ENCODE results near the gene PDP2. TPM values are rescaled to one million over a fixed set of nuclear protein-coding genes. Genes with fewer than 3 reads are reported as not detected.
A peak's percentile ranks its signal among the peaks of the same experiment; 100 is the strongest.

The PDP2 gene
- total RNA-seq, 2 donors from 2014 or later: 16.0 to 25.9 TPM

DNA sequence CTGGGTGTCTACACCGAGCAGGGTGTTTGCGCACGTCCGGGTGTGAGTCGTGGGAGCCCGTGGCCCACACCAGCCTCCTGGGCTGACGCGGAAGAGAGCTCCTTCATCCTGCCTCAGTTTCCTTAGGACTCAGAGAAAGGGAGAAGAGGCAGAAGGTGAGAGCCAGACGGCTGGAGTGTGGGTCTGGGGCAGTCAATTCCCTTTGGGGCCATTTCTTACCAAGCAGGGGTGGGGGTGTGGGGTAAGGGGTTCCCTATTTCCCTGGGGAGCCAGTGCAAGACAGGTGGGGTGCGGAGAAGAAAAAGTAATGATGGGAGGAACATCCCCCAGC lies 35.3 kb upstream of the PDP2 start:
- no peak for DNase-seq
- Histone ChIP-seq H3K4me3 (peak overlapping the region; percentile 34), H3K27ac (no peak overlapping the region), H3K9ac (ENCODE audit: low read depth in 2 of 2, low read length in 2 of 2) (peak overlapping the region in 1 of 2 donors; percentile 19), H3K9me3 (no peaks in the 10 kb centered on the region), H3K27me3 (peaks cover 20% of the 10 kb centered on the region), H3K4me1 (no peaks in the 10 kb centered on the region), H3K36me3 (no peaks in the 10 kb centered on the region)
- intact Hi-C loops (cut with DNase I): loop anchor here (10.0 kb wide), 1 partner anchor 60 kb away; no protein-coding TSS in a partner anchor
- TF ChIP-seq, protein P1, sequence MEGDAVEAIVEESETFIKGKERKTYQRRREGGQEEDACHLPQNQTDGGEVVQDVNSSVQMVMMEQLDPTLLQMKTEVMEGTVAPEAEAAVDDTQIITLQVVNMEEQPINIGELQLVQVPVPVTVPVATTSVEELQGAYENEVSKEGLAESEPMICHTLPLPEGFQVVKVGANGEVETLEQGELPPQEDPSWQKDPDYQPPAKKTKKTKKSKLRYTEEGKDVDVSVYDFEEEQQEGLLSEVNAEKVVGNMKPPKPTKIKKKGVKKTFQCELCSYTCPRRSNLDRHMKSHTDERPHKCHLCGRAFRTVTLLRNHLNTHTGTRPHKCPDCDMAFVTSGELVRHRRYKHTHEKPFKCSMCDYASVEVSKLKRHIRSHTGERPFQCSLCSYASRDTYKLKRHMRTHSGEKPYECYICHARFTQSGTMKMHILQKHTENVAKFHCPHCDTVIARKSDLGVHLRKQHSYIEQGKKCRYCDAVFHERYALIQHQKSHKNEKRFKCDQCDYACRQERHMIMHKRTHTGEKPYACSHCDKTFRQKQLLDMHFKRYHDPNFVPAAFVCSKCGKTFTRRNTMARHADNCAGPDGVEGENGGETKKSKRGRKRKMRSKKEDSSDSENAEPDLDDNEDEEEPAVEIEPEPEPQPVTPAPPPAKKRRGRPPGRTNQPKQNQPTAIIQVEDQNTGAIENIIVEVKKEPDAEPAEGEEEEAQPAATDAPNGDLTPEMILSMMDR (IDR thresholded peaks at IDR 0.05): no peak

DNA sequence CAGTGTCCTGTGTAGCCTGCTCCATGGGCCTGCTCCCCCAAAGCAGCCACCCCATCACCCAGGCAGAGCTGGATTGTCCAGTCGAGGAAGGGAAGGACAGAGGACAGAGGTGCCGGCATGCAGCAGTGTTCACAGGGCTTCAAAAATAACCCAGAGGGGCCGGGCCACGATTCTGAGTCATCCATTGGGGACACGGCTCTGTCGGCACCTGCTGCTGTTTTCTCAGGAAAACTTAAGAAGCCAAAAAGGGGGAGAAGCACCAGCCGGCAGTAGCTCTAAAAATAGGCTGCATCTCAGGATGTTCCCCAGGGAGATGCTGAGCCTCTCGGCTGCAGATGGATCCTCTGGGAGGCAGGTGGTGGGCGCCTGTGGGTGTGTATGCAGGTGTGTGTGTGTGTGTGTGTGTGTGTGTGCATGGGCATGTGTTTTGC lies 34.5 kb upstream of the PDP2 start:
- TF ChIP-seq, protein P1 (IDR thresholded peaks at IDR 0.05): no peak
- Histone ChIP-seq H3K36me3 (no peaks in the 10 kb centered on the region), H3K9me3 (no peaks in the 10 kb centered on the region), H3K4me1 (no peaks in the 10 kb centered on the region), H3K9ac (ENCODE audit: low read depth in 2 of 2, low read length in 2 of 2) (no peak overlapping the region), H3K27me3 (peaks cover 20% of the 10 kb centered on the region), H3K4me3 (no peak overlapping the region), H3K27ac (no peak overlapping the region)
- no peak for DNase-seq
- intact Hi-C loops (cut with DNase I): loop anchor here (10.0 kb wide), 1 partner anchor 61 kb away; no protein-coding TSS in a partner anchor

DNA sequence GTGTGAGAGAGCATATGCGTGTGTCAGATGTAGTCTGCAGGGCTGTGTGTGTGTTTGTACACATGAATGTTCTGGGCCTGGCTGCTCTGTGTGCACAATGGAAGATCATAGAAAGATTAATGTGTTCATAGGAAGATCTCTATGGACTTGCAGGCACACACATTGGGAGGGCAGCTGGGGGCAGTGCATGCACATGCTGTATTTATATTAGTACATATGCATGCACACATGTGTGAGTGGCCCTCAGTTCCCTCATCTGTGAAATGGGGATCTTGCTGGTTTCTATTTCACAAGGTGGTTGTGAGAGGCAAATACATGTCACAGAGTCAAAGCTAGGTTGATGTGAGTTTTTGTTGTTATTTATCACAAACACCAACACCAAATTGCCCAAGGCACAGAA lies 34.0 kb upstream of the PDP2 start:
- no peak overlapping the region for H3K27ac ChIP-seq
- H3K27me3 ChIP-seq: peaks cover 20% of the 10 kb centered on the region
- H3K4me1 ChIP-seq: no peaks in the 10 kb centered on the region
- no peak overlapping the region for H3K4me3 ChIP-seq
- intact Hi-C loops (cut with DNase I): loop anchor here (10.0 kb wide), 1 partner anchor 61 kb away; no protein-coding TSS in a partner anchor
- TF ChIP-seq, protein P1 (IDR thresholded peaks at IDR 0.05): no peak
- no peak overlapping the region for H3K9ac ChIP-seq (ENCODE audit: low read depth in 2 of 2, low read length in 2 of 2)
- H3K9me3 ChIP-seq: no peaks in the 10 kb centered on the region
- H3K36me3 ChIP-seq: no peaks in the 10 kb centered on the region
- DNase-seq: no peak

DNA sequence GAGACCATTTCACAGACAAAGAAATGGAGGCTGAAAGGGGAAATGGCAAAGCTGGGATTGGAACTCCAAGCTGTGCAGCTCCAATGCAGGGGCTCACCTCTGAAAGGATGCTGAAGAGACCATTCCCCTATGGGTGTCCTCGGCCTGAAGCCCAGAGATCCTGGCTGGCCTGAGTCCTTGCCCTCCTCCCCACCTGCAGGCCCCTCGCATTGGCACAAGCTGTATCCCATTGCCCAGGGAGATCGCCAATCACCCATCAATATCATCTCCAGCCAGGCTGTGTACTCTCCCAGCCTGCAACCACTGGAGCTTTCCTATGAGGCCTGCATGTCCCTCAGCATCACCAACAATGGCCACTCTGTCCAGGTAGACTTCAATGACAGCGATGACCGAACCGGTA lies 33.5 kb upstream of the PDP2 start:
- no peak overlapping the region for H3K4me3 ChIP-seq
- no peaks in the 10 kb centered on the region for H3K9me3 ChIP-seq
- no peak overlapping the region for H3K9ac ChIP-seq (ENCODE audit: low read depth in 2 of 2, low read length in 2 of 2)
- intact Hi-C loops (cut with DNase I): loop anchor here (10.0 kb wide), 1 partner anchor 62 kb away; no protein-coding TSS in a partner anchor
- TF ChIP-seq, protein P1 (IDR thresholded peaks at IDR 0.05): no peak
- H3K27me3 ChIP-seq: peaks cover 20% of the 10 kb centered on the region
- H3K4me1 ChIP-seq: no peaks in the 10 kb centered on the region
- H3K36me3 ChIP-seq: no peaks in the 10 kb centered on the region
- DNase-seq: no peak
- H3K27ac ChIP-seq: no peak overlapping the region

GRCh38 chr16:66847533-66848067 lies 32.7 kb upstream of the PDP2 start:
- no peak for DNase-seq
- H3K27ac ChIP-seq: no peak overlapping the region
- TF ChIP-seq, protein P1 (IDR thresholded peaks at IDR 0.05): no peak
- H3K4me1 ChIP-seq: no peaks in the 10 kb centered on the region
- no peak overlapping the region for H3K4me3 ChIP-seq
- peaks cover 20% of the 10 kb centered on the region for H3K27me3 ChIP-seq
- no peaks in the 10 kb centered on the region for H3K36me3 ChIP-seq
- no peaks in the 10 kb centered on the region for H3K9me3 ChIP-seq
- H3K9ac ChIP-seq (ENCODE audit: low read depth in 2 of 2, low read length in 2 of 2): no peak overlapping the region
- intact Hi-C loops (cut with DNase I): loop anchor here (10.0 kb wide), 1 partner anchor 63 kb away; no protein-coding TSS in a partner anchor

Data from colonic mucosa (tissue), 4 donors.